ENCODE data around the gene MRPS31.

MRPS31 gene

DNA sequence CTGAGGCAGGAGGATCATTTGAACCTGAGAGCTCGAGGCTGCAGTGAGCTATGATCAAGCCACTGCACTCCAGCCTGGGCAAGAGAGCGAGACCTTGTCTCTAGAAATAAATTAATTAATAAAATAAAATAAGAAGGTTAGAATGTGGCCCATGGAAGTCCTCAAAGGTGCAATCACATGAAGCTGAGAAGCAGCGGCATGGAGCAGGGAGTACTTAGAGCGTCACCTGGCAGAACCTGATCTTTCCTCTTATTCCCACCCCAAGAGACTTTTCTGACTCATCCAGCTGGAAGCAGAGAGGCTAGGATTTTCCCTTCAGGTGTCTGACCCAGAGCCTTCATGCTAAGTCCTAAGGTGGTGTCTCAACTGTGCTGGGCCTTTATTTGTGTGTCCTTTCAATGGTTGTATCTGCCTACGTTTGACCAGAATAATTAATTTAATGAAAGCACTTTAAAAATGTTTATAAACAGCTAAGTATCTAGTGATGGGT is 8.9 kb upstream of the MRPS31 start:
- H3K4me1 Mint-ChIP-seq = peaks cover 16% of the 10 kb centered on the region
- H3K27ac Mint-ChIP-seq = no peak overlapping the region
- DNase-seq = no peak
- TF ChIP-seq, protein P1, sequence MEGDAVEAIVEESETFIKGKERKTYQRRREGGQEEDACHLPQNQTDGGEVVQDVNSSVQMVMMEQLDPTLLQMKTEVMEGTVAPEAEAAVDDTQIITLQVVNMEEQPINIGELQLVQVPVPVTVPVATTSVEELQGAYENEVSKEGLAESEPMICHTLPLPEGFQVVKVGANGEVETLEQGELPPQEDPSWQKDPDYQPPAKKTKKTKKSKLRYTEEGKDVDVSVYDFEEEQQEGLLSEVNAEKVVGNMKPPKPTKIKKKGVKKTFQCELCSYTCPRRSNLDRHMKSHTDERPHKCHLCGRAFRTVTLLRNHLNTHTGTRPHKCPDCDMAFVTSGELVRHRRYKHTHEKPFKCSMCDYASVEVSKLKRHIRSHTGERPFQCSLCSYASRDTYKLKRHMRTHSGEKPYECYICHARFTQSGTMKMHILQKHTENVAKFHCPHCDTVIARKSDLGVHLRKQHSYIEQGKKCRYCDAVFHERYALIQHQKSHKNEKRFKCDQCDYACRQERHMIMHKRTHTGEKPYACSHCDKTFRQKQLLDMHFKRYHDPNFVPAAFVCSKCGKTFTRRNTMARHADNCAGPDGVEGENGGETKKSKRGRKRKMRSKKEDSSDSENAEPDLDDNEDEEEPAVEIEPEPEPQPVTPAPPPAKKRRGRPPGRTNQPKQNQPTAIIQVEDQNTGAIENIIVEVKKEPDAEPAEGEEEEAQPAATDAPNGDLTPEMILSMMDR (IDR thresholded peaks at IDR 0.05) = no peak
- no peaks in the 10 kb centered on the region for H3K36me3 Mint-ChIP-seq (ENCODE audit: low read depth)
- no peaks in the 10 kb centered on the region for H3K9me3 Mint-ChIP-seq
- H3K27me3 Mint-ChIP-seq (ENCODE audit: low read depth, poor library complexity) = no peaks in the 10 kb centered on the region
- no peak overlapping the region for H3K4me3 Mint-ChIP-seq

DNA sequence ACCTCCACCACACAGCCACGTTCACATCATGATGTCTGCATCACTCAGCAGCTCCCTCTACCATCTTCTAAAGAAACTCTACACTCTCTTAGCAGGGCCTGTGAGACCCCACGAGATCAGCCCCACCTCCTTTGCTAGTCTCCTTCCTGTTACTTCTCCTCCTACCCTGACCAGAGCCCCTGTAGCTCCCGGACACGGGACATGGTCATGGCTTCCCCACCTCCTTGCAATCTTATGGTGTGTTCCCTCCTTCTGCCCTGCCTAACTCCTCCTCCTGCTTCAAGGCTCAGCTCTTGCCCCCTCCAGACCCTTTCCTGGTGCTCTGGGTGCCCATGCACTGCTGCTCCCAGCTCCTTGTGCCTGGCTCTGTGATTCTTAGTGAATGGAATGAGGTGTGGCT is 8.1 kb upstream of the MRPS31 start:
- Mint-ChIP-seq H3K4me1 (peaks cover 16% of the 10 kb centered on the region), H3K27ac (peak overlapping the region; percentile 20), H3K27me3 (ENCODE audit: low read depth, poor library complexity) (no peaks in the 10 kb centered on the region), H3K9me3 (no peaks in the 10 kb centered on the region), H3K4me3 (no peak overlapping the region), H3K36me3 (ENCODE audit: low read depth) (no peaks in the 10 kb centered on the region)
- TF ChIP-seq, protein P1 (IDR thresholded peaks at IDR 0.05) = no peak
- DNase-seq = no peak

DNA sequence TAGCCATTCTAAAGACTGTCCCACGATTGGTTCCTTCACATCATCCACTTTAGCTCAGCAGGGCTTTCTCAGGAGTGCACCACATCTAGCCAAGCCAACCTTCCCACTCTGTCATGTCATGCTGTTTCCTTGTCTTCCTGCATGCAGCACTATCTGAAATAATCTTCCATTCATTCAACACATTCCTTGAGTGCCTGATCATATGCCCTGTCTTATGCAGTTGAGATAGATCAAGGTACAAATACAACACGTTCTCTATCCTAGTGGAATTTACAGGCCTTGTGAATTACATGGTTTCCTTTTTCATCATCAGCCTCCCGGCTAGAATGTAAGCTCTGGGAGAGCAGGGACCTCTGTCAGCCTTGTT is 6.8 kb upstream of the MRPS31 start:
- Mint-ChIP-seq H3K9me3 (no peaks in the 10 kb centered on the region), H3K36me3 (ENCODE audit: low read depth) (no peaks in the 10 kb centered on the region), H3K4me3 (no peak overlapping the region), H3K27me3 (ENCODE audit: low read depth, poor library complexity) (no peaks in the 10 kb centered on the region), H3K27ac (no peak overlapping the region), H3K4me1 (peaks cover 16% of the 10 kb centered on the region)
- TF ChIP-seq, protein P1 (IDR thresholded peaks at IDR 0.05) = no peak
- no peak for DNase-seq

DNA sequence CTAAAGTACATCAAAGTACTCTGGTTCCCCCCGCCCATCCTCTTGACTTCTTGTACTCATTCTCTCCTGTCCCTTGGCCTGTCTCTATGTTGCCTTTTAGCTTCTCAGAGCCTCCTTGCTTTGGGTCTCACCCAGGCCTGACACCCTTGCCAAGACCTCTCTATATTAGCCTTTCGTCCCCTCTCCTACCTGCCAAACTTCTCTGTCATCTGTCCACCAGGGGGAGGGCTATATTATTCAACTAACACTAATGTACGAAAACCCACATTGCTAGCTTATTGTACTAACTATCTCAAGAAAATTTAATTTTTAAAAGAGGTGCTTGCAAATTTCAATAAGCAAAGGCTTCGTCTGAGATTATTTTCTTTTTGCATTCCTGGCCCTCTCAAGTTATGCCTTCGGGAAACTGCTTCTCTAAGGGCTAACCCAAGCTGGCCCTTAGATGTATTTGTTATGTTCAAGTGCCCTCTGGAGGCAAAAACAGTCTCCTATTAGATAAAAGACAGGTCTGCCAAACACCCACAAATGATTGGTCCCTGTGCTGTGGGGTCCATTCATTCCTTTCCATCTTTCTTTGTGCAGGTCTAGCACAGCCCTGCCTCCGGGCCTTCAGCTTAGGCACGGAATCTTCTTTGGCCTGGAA is 6.3 kb upstream of the MRPS31 start:
- peak overlapping the region; percentile 57 for H3K4me3 Mint-ChIP-seq
- no peaks in the 10 kb centered on the region for H3K9me3 Mint-ChIP-seq
- H3K27me3 Mint-ChIP-seq (ENCODE audit: low read depth, poor library complexity) = no peaks in the 10 kb centered on the region
- peak; percentile 30 for DNase-seq
- peaks cover 16% of the 10 kb centered on the region for H3K4me1 Mint-ChIP-seq
- TF ChIP-seq, protein P1 (IDR thresholded peaks at IDR 0.05) = peak; percentile 75
- H3K36me3 Mint-ChIP-seq (ENCODE audit: low read depth) = no peaks in the 10 kb centered on the region
- H3K27ac Mint-ChIP-seq = no peak overlapping the region

DNA sequence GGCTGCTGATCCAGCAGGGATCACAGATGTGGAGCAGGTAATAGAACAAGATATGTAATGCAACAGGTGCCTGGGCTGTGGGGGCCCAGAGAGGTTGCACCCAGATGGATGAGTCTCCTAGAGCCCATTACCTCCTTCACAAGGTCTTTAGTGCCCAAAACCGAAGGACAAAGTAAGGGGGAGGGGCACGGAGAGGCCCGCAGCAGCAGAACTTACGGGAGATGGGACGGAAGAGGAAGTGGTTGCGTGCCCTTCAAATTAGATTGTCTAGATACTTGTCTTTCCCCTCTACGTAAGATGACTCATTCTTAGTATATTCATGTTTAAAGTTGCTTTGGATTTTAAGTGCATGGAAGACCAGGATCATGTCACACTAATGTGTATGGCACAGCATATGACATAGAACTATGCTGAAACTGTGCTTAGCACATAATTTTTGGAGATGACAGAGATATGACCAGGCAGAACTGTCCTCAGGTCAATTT is 5.7 kb upstream of the MRPS31 start:
- H3K4me3 Mint-ChIP-seq = no peak overlapping the region
- no peak for DNase-seq
- H3K27ac Mint-ChIP-seq = no peak overlapping the region
- no peaks in the 10 kb centered on the region for H3K27me3 Mint-ChIP-seq (ENCODE audit: low read depth, poor library complexity)
- peaks cover 16% of the 10 kb centered on the region for H3K4me1 Mint-ChIP-seq
- H3K36me3 Mint-ChIP-seq (ENCODE audit: low read depth) = no peaks in the 10 kb centered on the region
- TF ChIP-seq, protein P1 (IDR thresholded peaks at IDR 0.05) = no peak
- no peaks in the 10 kb centered on the region for H3K9me3 Mint-ChIP-seq

DNA sequence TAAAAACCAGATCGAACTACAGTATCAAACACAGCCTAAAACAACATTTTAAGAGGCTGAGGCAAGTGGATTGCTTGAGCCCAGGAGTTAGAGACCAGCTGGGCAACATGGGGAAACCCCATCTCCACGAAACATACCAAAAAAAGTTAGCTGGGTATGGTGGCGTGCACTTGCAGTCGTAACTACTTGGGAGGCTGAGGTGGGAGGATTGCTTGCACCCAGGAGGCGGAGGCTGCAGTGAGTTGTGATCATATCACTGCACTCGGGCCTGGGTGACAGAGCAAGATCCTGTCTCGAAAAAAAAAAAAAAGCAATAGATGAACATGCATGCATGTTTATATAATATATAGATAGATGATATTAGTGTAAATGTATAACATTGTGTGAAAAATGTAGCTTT is 5.2 kb upstream of the MRPS31 start:
- DNase-seq = no peak
- no peaks in the 10 kb centered on the region for H3K36me3 Mint-ChIP-seq (ENCODE audit: low read depth)
- H3K9me3 Mint-ChIP-seq = no peaks in the 10 kb centered on the region
- no peaks in the 10 kb centered on the region for H3K27me3 Mint-ChIP-seq (ENCODE audit: low read depth, poor library complexity)
- TF ChIP-seq, protein P1 (IDR thresholded peaks at IDR 0.05) = no peak
- no peak overlapping the region for H3K4me3 Mint-ChIP-seq
- H3K27ac Mint-ChIP-seq = no peak overlapping the region
- H3K4me1 Mint-ChIP-seq = peaks cover 16% of the 10 kb centered on the region
